ENCODE measurements around the gene ARID3B.
A peak's percentile ranks its signal among the peaks of the same experiment; 100 is the strongest.

ARID3B gene

GRCh38 chr15:74609938-74610301 lies 68.9 kb downstream of the ARID3B start:
- DNase-seq: no peak

- no peak for DNase-seq
These were observed 69.4 kb downstream of the ARID3B start for GRCh38 chr15:74610302-74610951.

GRCh38 chr15:74611341-74611740 lies 70.3 kb downstream of the ARID3B start:
- DNase-seq: no peak

- DNase-seq: no peak
These were observed 70.8 kb downstream of the ARID3B start for GRCh38 chr15:74611834-74612233.

GRCh38 chr15:74612677-74613076 lies 71.7 kb downstream of the ARID3B start:
- DNase-seq: no peak

GRCh38 chr15:74613089-74613952 lies 72.3 kb downstream of the ARID3B start:
- DNase-seq: no peak

- no peak for DNase-seq
These were observed 73.1 kb downstream of the ARID3B start for GRCh38 chr15:74613953-74614743.

- DNase-seq: peak; percentile 87 to 88
These were observed 73.9 kb downstream of the ARID3B start for GRCh38 chr15:74614744-74615507.

- DNase-seq: peak; percentile 94 to 98
These were observed 74.7 kb downstream of the ARID3B start, which contains the start of gene CLK3 for GRCh38 chr15:74615508-74616365. Gene CLK3, plus strand, starts transcription at chr15:74615836. Its CDS starts 3,361 bp downstream, at chr15:74619197.

GRCh38 chr15:74616366-74616939 lies 75.4 kb downstream of the ARID3B start:
- DNase-seq: peak; percentile 62 to 65

GRCh38 chr15:74616996-74617395 lies 76.0 kb downstream of the ARID3B start:
- DNase-seq: no peak

- DNase-seq: no peak
These were observed 78.0 kb downstream of the ARID3B start for GRCh38 chr15:74618841-74619596.

- no peak for DNase-seq
These were observed 79.1 kb downstream of the ARID3B start for GRCh38 chr15:74619916-74620635.

GRCh38 chr15:74620636-74621545 lies 79.9 kb downstream of the ARID3B start:
- DNase-seq: peak; percentile 64 to 70

- DNase-seq: no peak
These were observed 80.5 kb downstream of the ARID3B start for GRCh38 chr15:74621546-74621920.

- DNase-seq: no peak
These were observed 80.9 kb downstream of the ARID3B start for GRCh38 chr15:74621936-74622335.

GRCh38 chr15:74622758-74623157 lies 81.7 kb downstream of the ARID3B start:
- no peak for DNase-seq

GRCh38 chr15:74624020-74624602 lies 83.1 kb downstream of the ARID3B start:
- DNase-seq: no peak
